Stomach (tissue), 9 donors: ENCODE measurements around the gene PDGFRB. TPM values are rescaled to one million over a fixed set of nuclear protein-coding genes. Genes with fewer than 3 reads are reported as not detected.

Experiments used
- DNase-seq, 2 donors: peaks; one replicate each; pipeline versions ENCODE4 v3.0.0 to v3.0.0-alpha.2; 2013 to 2019
- H3K27ac ChIP-seq, 5 donors: fragments of 200-600 bp in 4 of 5; sonication (generic) in 4 of 5; one replicate each; pipeline ENCODE4 v1.5.1; 2013 to 2019; ENCODE audit warnings: mild to moderate bottlenecking in 1 of 5, moderate library complexity in 1 of 5
- H3K27me3 ChIP-seq, 3 donors: fragments of 200-600 bp; sonication (generic); one replicate each; pipeline ENCODE4 v1.5.1; 2017 to 2019; ENCODE audit warnings: mixed run types in 1 of 3
- H3K36me3 ChIP-seq, 4 donors: fragments of 200-600 bp; sonication (generic); 1 replicate in 3 of 4; 2 replicates in 1 of 4; pipeline ENCODE4 v1.5.1; 2016 to 2019
- H3K4me1 ChIP-seq, 4 donors: fragments of 200-600 bp; sonication (generic); one replicate each; pipeline ENCODE4 v1.5.1; 2016 to 2019
- H3K4me3 ChIP-seq, 4 donors: fragments of 200-600 bp; sonication (generic) in 3 of 4; one replicate each; pipeline ENCODE4 v1.5.1; 2016 to 2019; ENCODE audit warnings: mild to moderate bottlenecking in 1 of 4
- H3K9me3 ChIP-seq, 4 donors: fragments of 200-600 bp; sonication (generic); one replicate each; pipeline ENCODE4 v1.5.1; 2016 to 2019
- CTCF ChIP-seq, 7 experiments: fragments of 450-650 bp in 4 of 7; fragments of 200-600 bp in 3 of 7; sonication (generic) in 3 of 7; IDR thresholded peaks; one replicate each; pipeline ENCODE4 v1.5.1; 2016 to 2019; ENCODE audit warnings: antibody characterized with exemption in 7 of 7, control low read depth in 2 of 7, mild to moderate bottlenecking in 1 of 7
- EP300 ChIP-seq: sonication (generic); formaldehyde crosslinking; IDR thresholded peaks from one replicate; pipeline ENCODE4 v1.6.1; 2017; ENCODE audit warnings: antibody characterized with exemption
- POLR2A ChIP-seq, 4 donors: fragments of 450-650 bp; IDR thresholded peaks; one replicate each; pipeline ENCODE4 v1.6.1; 2016; ENCODE audit warnings: antibody characterized with exemption in 4 of 4, control low read depth in 2 of 4, mild to moderate bottlenecking in 1 of 4, moderate library complexity in 1 of 4
- POLR2AphosphoS5 ChIP-seq, 3 donors: sonication (generic); formaldehyde crosslinking; IDR thresholded peaks; one replicate each; pipeline ENCODE4 v1.6.1; 2016; ENCODE audit warnings: antibody characterized with exemption in 3 of 3
- WGBS, 5 donors: extraction: QIAGEN DNeasy Blood & Tissue Kit in 3 of 5; methylation state at CpG; one replicate each; pipeline versions ENCODE4 v1.1.5 to v1.1.7; 2013 to 2018; 5-methylcytosine and 5-hydroxymethylcytosine counted together
- intact Hi-C: fragments of 100-400 bp; cut with DNase I; formaldehyde crosslinking; loops from one replicate; pipeline ENCODE4 v1.15.1; 2023; ENCODE audit warnings: low total_unique reads
- polyA plus RNA-seq, 3 donors: library from polyadenylated mRNA; stranded (reverse); fragments of 200-250 nt; gene quantifications; one replicate each; pipeline ENCODE4 v1.2.3, GENCODE V29; 2013
- total RNA-seq, 5 donors: library from RNA; depleted of rRNA; stranded (reverse); fragments of >200 nt; gene quantifications; one replicate each; pipeline versions ENCODE4 v1.1.0 to v1.2.3, GENCODE V29; 2014 to 2016
- donor health status: healthy with polysubstance abuse.
- donor health status: Bipolar disorder and iron deficiency.
- donor health status: healthy.

Gene PDGFRB
- total and polyA plus RNA-seq, 8 donors = 4.7 to 71.2 (median 34.6) TPM

DNA sequence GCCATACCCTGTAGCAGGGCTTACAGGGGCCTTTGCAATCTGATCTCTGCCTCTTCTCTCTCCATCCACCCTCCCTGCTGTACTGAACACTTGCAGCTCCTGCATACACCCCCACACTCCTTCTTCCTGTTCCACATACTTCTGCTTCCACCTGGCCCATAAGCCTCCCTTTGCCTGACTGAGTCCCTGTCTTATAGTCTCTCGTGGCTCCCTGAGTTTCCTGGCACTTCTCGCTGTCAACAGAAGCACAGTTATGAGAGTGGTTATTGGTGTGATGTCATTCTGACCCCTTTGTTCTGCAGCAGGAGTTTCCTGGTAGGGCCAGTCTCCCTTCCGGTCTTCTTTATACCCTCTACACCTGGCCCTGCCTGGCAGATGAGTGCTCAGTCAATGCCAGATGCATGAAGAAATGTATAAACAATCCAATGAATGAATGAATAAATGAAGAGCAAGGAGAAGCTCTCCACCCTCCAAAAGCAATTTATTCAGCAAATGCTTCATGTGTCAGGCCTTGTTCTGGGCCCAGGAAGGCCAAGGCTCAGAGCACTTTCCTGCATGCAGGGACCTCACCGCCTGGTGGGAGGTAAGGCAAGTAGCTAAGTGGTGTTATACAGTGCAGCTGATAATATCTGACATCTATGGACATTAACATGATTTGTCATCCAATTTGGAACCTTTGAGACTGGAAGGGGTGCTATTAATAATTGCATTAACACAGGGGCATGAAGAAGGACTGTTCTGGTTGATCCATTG, 48.8 kb downstream of the PDGFRB start:
- Histone ChIP-seq H3K36me3 (no peaks in the 10 kb centered on the region), H3K4me1 (no peaks in the 10 kb centered on the region), H3K4me3 (no peak overlapping the region), H3K27me3 (no peaks in the 10 kb centered on the region), H3K27ac (no peak overlapping the region), H3K9me3 (no peaks in the 10 kb centered on the region)
- no peak for TF ChIP-seq CTCF (IDR thresholded peaks at IDR 0.05)
- no peak for TF ChIP-seq EP300
- no peak for TF ChIP-seq POLR2A (IDR thresholded peaks at IDR 0.05)
- no peak for TF ChIP-seq POLR2AphosphoS5 (IDR thresholded peaks at IDR 0.05)
- intact Hi-C loops = no loop called here
- WGBS, 5 donors = 63 to 91% (median 75%) methylated on average over 4 of the region's 4 CpGs
- DNase-seq = peak in 1 of 2 donors; percentile 51

DNA sequence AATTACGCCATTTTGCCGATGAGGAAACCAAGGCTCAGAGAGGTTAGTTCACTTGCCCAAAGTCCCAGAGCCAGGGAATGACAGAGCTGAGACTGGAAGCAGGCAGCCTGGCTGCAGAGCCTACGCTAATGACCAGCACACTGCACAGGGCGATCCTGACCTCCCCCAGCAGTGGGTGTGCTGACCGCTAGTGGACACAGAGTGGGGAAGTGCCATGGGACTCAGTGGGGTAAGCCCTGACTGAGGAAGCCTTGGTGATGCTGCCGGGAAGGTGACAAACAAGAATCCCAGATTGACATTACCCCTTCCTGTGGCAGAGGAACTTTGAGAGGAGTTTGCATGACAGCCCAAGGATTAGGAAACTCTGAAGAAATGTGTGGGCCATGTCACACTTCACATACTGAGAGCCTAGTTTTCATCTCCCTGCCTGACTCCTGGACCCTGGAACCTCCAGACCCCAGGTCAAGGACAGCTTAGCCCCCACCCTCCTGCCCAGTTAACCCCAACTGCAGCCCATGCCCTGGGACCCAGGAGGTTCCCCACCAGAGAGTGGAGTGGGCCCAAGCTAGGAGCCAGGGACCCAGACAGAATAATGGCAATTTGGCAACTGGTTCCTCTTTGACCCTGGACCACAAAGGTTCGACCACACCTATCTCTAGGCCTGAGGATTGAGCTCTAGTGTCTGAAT, 49.6 kb downstream of the PDGFRB start:
- intact Hi-C loops = no loop called here
- no peaks in the 10 kb centered on the region for H3K4me1 ChIP-seq
- H3K4me3 ChIP-seq = no peak overlapping the region
- peak; percentile 3 to 21 for DNase-seq
- TF ChIP-seq POLR2A (IDR thresholded peaks at IDR 0.05) (no peak), EP300 (no peak), POLR2AphosphoS5 (IDR thresholded peaks at IDR 0.05) (no peak), CTCF (IDR thresholded peaks at IDR 0.05) (no peak)
- H3K36me3 ChIP-seq = no peaks in the 10 kb centered on the region
- H3K27me3 ChIP-seq = no peaks in the 10 kb centered on the region
- no peaks in the 10 kb centered on the region for H3K9me3 ChIP-seq
- no peak overlapping the region for H3K27ac ChIP-seq
- whole genome bisulfite sequencing, 5 donors = 86 to 90% (median 88%) methylated on average over 7 of the region's 7 CpGs

DNA sequence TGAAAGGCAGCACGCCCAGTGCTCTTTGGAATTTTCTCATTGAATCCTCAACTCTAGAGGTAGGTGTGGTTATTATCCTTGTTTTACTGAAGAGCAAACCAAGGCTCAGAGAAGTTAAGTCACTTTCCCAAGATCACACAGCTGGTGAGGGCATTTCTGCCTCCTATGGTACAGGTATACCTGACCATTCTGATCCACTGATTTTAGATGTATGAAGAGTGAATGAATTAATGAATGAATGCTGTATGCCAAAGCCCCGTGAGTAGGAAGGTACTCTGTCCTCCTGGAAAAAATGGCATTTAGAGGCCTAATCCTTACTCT, 51.1 kb downstream of the PDGFRB start:
- Histone ChIP-seq H3K27me3 (no peaks in the 10 kb centered on the region), H3K27ac (no peak overlapping the region), H3K4me3 (no peak overlapping the region), H3K9me3 (no peaks in the 10 kb centered on the region), H3K36me3 (no peaks in the 10 kb centered on the region), H3K4me1 (no peaks in the 10 kb centered on the region)
- no peak for DNase-seq
- intact Hi-C loops = no loop called here
- WGBS, 5 donors = 90 to 96% (median 93%) methylated on average over 2 of the region's 2 CpGs
- TF ChIP-seq EP300 (no peak), POLR2AphosphoS5 (IDR thresholded peaks at IDR 0.05) (no peak), CTCF (IDR thresholded peaks at IDR 0.05) (no peak), POLR2A (IDR thresholded peaks at IDR 0.05) (no peak)

- H3K27ac ChIP-seq = no peak overlapping the region
Measured at GRCh38 chr5:150103678-150104549, 51.7 kb downstream of the PDGFRB start.

More at GRCh38 chr5:150103678-150104549, 51.7 kb downstream of the PDGFRB start:
- intact Hi-C loops = no loop called here
- 73 to 97% (median 92%) methylated on average over 4 to 5 of the region's 5 CpGs for WGBS, 5 donors
- TF ChIP-seq EP300 = no peak
- no peak for TF ChIP-seq POLR2AphosphoS5 (IDR thresholded peaks at IDR 0.05)
- no peak for TF ChIP-seq CTCF (IDR thresholded peaks at IDR 0.05)
- TF ChIP-seq POLR2A (IDR thresholded peaks at IDR 0.05) = no peak
- Histone ChIP-seq H3K4me1 (no peaks in the 10 kb centered on the region), H3K9me3 (no peaks in the 10 kb centered on the region), H3K36me3 (no peaks in the 10 kb centered on the region), H3K27me3 (no peaks in the 10 kb centered on the region), H3K4me3 (no peak overlapping the region)
- peak; percentile 9 to 25 for DNase-seq
